H7 (cell line): Measurements from ENCODE around the gene PAM. TPM values are rescaled to one million over a fixed set of nuclear protein-coding genes. Genes with fewer than 3 reads are reported as not detected.
"Not testable (repeated sequence)": the region's sequence is repeated elsewhere in the genome, so short reads cannot be mapped to it uniquely, and the experiment has no call there.

Experiments
- DNase-seq: peaks from one replicate; pipeline ENCODE4 v3.0.0; 2012
- H3K27me3 ChIP-seq: 2 replicates; pipeline ENCODE4 v1.6.0; 2011; ENCODE audit warnings: mild to moderate bottlenecking, low read length; ENCODE audit not compliant: control insufficient read depth, insufficient read depth
- H3K36me3 ChIP-seq: replicated peaks from 2 replicates; pipeline ENCODE4 v1.5.1; 2011; ENCODE audit warnings: low read length; ENCODE audit not compliant: control insufficient read depth, insufficient read depth
- H3K4me3 ChIP-seq: 2 replicates; pipeline ENCODE4 v1.5.1; 2011; ENCODE audit warnings: low read depth, mild to moderate bottlenecking, control low read depth, low read length, moderate library complexity; ENCODE audit not compliant: insufficient read depth
- total RNA-seq: library from RNA; depleted of rRNA; stranded (reverse); fragments of >200 nt; shearing (Covaris generic); gene quantifications from 2 replicates; pipeline ENCODE4 v1.2.3, GENCODE V29; 2014

Gene PAM
- total RNA-seq, 1 experiment from 2014 or later, result 33.9 TPM

DNA sequence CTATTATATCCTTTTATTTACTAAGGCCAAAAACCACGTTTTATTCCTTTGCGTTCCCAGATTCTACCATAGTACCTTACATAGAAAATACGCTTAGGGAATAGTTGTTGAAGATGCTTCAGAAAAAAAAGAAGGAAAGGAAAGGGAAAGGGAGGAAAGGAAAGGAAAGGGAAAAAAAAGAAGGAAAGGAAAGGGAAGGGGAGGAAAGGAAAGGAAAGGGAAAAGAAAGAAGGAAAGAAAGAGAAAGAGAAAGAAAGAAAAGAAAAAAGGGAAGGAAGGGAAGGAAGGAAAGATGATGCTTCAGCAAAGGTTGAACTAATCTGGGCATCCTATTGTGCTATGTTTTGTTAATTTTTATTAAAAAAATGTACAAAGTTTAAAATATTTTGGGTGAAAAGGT, 233.4 kb downstream of the PAM start:
- H3K27me3 ChIP-seq, result no peaks in the 10 kb centered on the region
- no peak overlapping the region for H3K4me3 ChIP-seq
- H3K36me3 ChIP-seq, result no peaks in the 10 kb centered on the region

DNA sequence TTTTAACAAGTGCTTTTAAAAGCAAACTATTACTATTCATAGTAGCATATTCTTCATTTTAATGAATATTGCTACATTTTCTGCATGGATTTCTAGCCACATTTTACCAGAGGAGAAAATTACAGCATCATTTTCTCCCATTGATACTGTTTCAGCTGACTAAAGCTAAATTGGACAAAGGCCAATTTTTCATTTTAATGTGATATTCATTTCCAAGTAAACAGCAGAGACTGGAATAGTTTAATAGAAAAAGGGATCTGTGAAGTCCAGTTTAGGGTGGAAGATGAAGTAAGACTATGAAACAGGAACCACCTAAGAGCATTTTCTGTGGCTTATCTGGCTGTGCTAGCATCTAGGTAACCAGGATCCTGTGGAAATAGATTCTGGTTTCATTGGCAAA, 236.7 kb downstream of the PAM start:
- H3K27me3 ChIP-seq, result no peaks in the 10 kb centered on the region
- H3K4me3 ChIP-seq, result no peak overlapping the region
- no peaks in the 10 kb centered on the region for H3K36me3 ChIP-seq
- DNase-seq, result no peak

More for the DNA sequence above, 233.4 kb downstream of the PAM start:
- DNase-seq, result no peak

DNA sequence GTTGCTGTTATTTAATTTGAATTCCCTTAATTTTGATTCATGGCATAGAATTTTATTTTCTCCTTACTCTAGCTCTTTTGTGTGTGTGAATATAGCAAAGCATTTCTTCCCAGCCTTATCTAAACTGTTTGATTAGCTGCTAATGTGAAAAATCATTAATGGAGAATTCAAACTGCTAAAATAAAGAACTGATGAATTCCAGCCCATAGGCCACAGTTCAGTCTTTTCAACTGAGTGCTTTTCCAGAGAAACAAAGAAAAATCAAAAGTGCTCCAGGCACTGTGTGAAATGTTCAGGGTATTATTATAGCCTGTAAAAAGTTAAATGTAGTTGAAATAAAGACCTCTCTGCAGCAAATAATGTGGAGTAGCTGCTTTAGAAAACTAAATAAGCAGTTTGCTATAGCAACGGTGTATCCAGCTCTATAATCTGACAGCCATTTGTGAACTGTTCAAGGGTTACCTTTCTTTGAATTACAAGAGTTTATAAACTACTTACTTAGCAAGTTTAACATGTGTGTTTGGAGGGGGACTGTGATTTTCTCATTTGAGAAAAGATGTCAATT, 241.0 kb downstream of the PAM start:
- no peak for DNase-seq
- no peak overlapping the region for H3K4me3 ChIP-seq
- no peaks in the 10 kb centered on the region for H3K27me3 ChIP-seq
- H3K36me3 ChIP-seq, result no peaks in the 10 kb centered on the region

DNA sequence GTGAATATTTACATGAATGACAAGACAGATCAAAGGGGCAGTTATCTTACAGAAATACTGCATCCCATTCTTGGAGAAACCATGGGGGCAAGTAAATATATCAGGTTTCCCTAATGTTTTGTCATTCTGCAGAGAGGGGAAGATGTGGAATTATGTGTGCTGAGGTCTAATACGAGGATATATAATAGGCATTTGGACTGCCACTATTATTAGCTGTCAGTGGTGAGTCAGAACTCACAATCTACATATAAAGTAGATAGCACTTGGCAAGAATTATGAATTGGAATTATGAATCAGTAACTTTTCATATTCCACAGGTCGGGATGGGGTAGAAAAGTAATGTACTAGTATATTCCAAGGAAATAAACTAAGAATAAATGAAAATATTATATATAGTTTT, 243.1 kb downstream of the PAM start:
- Histone ChIP-seq H3K36me3 (no peaks in the 10 kb centered on the region), H3K4me3 (no peak overlapping the region), H3K27me3 (no peaks in the 10 kb centered on the region)
- DNase-seq, result no peak

DNA sequence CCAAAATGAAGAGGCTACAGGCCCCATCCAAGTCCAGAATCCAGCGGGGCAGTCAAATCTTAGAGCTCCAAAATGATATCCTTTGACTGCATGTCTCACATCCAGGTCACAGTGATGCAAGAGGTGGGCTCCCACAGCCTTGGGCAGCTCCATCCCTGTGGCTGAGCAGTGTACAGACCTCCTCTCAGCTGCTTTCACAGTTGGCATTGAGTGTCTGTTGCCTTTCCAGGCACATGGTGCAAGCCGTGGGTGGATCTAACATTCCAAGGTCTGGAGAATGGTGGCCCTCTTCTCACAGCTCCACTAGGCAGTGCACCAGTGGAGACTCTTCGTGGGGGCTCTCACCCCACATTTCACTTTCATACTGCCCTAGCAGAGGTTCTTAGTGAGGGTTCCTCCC, 244.1 kb downstream of the PAM start:
- Histone ChIP-seq H3K27me3 (no peaks in the 10 kb centered on the region), H3K4me3 (no peak overlapping the region), H3K36me3 (no peaks in the 10 kb centered on the region)
- no peak for DNase-seq

DNA sequence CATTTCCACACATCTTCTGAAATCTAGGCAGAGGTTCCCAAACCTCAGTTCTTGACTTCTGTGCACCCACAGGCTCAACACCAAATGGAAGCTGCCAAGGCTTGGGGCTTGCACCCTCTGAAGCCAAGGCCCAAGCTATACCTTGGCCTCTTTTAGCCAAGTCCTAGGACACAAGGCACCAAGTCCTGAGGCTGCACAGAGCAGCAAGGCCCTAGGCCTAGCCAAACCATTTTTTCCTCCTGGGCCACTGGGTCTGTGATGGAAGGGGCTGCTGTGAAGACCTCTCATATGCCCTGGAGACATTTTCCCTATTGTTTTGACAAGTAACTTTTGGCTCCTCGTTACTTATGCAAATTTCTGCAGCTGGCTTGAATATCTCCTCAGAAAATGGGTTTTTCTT, 244.5 kb downstream of the PAM start:
- H3K4me3 ChIP-seq, result not testable (repeated sequence)

DNA sequence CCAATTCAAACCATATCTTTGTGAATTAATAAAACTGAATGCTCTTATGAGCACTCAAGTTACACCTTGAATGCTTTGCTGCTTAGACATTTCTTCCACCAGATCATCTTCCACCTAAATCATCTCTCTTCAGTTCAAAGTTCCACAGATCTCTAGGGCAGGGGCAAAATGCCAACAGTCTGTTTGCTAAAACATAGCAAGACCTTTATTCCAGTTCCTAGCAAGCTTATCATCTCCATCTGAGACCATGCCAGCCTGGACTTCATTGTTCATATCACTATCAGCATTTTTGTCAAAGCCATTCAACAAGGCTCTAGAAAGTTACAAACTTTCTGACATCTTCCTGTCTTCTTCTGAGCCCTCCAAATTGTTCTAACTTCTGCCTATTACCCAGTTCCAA, 245.0 kb downstream of the PAM start:
- no peaks in the 10 kb centered on the region for H3K36me3 ChIP-seq
- H3K4me3 ChIP-seq, result no peak overlapping the region
- no peak for DNase-seq
- no peaks in the 10 kb centered on the region for H3K27me3 ChIP-seq

More for the DNA sequence above, 244.5 kb downstream of the PAM start:
- DNase-seq, H3K36me3 ChIP-seq, H3K27me3 ChIP-seq: not testable (repeated sequence)

DNA sequence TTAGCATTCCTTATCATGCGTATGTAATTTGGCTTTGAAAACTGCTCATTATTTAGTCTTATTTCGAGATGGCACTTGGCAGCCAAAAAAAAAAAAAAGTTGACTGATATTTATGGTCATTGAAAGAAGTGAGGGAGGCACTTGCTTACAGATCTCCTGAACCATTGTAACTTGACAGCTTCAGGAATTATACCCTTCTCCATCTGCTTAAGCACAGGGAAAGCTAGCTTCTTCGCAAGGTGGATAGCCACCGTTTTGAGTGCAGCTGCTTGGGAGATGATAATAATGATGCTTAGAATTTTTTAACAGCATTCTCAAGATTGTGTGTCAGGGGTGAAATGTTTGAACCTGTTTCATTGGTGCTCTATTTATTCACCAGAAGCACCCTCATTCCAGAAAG, 248.8 kb downstream of the PAM start:
- Histone ChIP-seq H3K4me3 (no peak overlapping the region), H3K27me3 (no peaks in the 10 kb centered on the region), H3K36me3 (no peaks in the 10 kb centered on the region)
- DNase-seq, result no peak

DNA sequence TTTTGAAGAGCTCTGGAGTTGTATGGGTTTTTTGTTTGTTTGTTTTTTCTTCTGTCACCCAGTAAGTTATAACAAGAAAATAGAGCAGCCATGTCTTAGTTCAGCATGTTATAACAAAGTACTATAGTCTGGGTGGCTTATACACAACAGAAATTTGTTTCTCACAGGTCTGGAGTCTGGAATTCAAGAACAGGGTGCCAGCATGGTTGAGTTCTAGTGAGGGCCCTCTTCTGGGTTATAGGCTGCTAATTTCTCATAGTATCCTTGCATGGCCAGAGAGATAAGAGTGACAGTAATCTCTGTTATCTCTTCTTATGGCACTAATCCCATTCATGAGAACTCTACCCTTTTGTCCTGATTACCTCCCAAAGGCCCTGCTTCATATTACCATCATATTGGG, 250.2 kb downstream of the PAM start:
- no peaks in the 10 kb centered on the region for H3K27me3 ChIP-seq
- no peak for DNase-seq
- no peaks in the 10 kb centered on the region for H3K36me3 ChIP-seq
- no peak overlapping the region for H3K4me3 ChIP-seq

DNA sequence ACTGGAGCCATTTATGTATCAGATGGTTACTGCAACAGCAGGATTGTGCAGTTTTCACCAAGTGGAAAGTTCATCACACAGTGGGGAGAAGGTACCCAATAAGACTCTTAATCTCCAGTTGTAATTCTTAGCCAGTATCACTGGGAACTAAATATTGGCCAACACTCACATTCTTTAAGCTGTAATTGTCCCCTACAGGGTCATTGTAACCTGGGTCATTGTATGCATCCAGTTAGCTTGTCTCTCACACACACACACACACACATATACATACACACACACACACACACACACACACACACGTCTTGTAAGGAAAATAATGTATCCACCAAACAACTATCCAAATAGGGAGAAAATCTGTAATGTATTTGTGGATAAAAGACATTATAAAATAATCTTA, 251.8 kb downstream of the PAM start:
- no peaks in the 10 kb centered on the region for H3K27me3 ChIP-seq
- H3K36me3 ChIP-seq, result no peaks in the 10 kb centered on the region
- no peak for DNase-seq
- H3K4me3 ChIP-seq, result no peak overlapping the region

DNA sequence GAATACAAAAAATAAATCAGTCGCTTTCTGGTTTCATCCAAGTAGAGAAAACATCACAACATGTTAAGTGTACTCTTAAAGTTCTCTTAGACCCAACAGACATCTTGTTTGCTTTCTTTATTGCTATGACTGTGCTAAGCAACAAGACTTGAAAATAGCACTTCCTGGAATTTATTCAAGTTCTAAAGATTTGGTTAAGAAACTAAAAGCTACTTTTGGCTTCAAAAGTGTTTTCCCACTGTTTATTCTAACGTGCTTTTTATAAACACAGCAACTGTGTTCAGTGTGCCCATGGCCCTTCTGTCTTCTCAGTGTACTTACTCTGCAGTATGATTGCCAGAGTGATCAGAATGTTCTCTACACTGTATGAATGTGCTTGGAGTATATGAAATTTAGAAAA, 255.1 kb downstream of the PAM start:
- H3K4me3 ChIP-seq, result no peak overlapping the region
- DNase-seq, result no peak

DNA sequence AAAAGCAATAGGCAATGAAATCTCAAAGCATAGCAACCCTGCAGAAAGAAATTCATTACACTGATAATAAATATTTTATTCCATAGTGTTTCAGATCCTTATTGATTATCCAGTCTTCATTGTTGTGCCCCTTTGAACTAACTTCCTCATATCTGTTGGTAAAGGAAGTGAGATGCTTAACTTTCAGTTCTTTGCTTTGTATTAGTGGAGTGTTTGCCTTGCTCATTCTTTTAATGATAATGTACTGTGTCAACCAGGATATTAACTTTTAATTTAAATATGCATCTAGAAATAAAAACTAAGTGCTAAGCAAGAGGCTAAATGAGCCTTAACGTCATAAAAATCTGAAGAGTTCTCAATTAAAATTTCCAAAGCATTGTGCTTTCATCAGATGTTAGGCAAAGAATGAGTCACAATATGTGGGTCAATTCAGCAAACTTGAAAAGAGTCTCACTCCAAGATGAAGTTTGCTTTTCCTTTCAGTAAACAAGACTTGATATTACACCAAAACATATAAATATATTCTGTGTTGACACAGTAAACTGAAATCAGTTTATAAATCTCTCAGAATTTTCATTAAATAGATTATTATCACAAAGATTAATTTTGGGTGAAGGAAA, 258.9 kb downstream of the PAM start:
- Histone ChIP-seq H3K4me3 (no peak overlapping the region), H3K36me3 (no peaks in the 10 kb centered on the region), H3K27me3 (no peaks in the 10 kb centered on the region)
- no peak for DNase-seq

More for the DNA sequence above, 255.1 kb downstream of the PAM start:
- Histone ChIP-seq H3K36me3 (no peaks in the 10 kb centered on the region), H3K27me3 (no peaks in the 10 kb centered on the region)

DNA sequence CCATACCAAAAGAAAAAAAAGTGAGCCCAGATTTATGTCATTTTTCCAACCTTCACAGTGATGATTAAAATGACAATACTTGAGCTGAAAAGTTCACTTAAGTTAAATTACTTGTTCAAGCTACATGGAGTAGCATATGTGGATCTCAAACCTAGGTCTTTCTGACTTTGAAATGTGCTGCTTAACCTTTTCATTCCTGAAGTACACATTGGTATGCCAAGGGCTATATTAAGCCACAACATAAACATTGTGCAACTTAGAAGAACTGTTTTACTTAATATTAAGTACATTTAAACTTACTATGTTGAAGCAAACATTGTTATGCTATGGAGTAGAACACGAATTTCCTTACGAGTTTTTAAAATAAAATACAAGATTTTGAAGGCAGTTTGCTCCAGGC, 259.9 kb downstream of the PAM start:
- no peak for DNase-seq
- no peaks in the 10 kb centered on the region for H3K27me3 ChIP-seq
- H3K36me3 ChIP-seq, result no peaks in the 10 kb centered on the region
- no peak overlapping the region for H3K4me3 ChIP-seq

DNA sequence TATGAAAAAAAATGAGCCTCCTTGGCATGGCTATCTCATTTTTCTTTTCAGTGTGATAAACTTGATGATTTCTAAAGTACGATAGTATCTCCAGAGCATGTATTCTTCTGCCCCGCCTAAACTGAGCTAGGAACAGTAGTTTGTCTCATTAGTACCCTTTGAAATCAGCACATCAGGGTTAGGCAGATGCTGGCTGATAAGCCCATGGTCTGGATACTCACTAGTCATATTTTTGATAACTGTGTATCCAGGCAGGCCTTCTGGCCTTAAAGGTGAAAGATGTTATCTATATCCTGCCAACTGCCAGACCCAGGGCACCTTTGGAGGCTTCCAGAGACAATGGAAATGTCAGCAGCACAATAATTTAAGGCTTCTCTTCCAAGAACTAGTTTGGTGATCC, 261.1 kb downstream of the PAM start:
- no peak overlapping the region for H3K4me3 ChIP-seq
- no peak for DNase-seq
- H3K36me3 ChIP-seq, result no peaks in the 10 kb centered on the region
- H3K27me3 ChIP-seq, result no peaks in the 10 kb centered on the region

DNA sequence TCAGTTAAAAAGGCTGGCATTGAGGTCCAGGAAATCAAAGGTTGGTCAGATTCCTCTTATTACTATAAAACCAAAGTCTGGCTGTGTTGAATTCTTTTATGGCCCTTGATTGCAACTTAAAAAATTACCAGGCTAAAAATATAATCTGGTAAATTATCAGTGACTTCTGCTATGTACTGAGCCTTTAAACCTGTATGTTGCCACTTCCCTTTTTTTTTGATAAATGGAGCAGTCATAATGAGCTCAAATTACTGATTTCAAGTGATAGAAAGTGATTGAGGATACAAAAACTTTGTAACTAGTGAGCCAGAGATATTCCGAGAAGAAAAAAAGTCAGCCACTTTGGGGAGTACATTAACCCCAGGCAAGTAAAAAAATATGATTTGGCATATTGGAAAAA, 264.7 kb downstream of the PAM start:
- no peaks in the 10 kb centered on the region for H3K27me3 ChIP-seq
- H3K36me3 ChIP-seq, result no peaks in the 10 kb centered on the region
- no peak for DNase-seq
- no peak overlapping the region for H3K4me3 ChIP-seq

DNA sequence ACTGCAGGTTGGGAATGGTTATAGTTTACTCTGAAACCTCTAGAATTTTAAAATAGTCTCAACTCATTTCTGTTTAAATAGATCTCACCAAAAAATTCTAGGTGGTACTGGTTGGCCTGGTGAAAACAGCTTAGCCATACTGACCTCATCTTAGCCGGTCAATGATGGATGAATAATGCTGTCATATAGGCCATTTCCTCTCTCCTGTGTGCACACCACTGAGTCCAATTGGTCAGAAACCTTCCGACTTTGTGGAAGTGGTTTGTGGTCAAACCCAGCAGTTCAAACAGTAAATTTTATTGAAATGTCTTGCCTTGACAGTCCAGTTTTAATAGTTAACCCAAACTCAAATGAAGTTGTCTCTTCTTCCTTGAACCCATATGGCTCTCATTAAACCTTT, 266.2 kb downstream of the PAM start:
- H3K4me3 ChIP-seq, result no peak overlapping the region
- DNase-seq, result no peak
- no peaks in the 10 kb centered on the region for H3K27me3 ChIP-seq
- no peaks in the 10 kb centered on the region for H3K36me3 ChIP-seq
